Dedifferentiated amniotic fluid mesenchymal stem cell (primary cell): ENCODE results near the gene CCDC134.
"Not testable (repeated sequence)": the region's sequence is repeated elsewhere in the genome, so short reads cannot be mapped to it uniquely, and the experiment has no call there.

Experiments
- DNase-seq: peaks from one replicate; pipeline ENCODE4 v3.0.0-alpha.2; 2016; ENCODE audit errors: extremely low spot score

Gene CCDC134

DNA sequence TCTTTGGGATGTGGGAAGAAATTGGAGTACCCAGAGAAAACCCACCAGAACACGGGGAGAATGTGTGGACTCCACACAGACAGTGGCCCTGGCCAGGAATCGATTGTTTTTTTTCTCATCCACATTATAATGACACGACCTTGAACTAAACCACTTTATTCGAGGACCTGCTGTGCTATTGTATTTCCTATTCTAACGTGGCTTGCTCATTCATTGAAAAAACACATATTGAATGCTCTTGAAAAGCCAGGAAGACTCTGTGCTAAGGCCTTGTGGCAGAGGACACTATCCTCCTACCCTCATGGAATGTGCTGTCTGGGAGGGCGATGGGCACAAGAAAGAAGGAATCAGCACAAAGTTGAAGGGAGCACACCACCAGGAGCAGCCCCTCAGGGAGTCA, 23.3 kb downstream of the CCDC134 start:
- no peak for DNase-seq

DNA sequence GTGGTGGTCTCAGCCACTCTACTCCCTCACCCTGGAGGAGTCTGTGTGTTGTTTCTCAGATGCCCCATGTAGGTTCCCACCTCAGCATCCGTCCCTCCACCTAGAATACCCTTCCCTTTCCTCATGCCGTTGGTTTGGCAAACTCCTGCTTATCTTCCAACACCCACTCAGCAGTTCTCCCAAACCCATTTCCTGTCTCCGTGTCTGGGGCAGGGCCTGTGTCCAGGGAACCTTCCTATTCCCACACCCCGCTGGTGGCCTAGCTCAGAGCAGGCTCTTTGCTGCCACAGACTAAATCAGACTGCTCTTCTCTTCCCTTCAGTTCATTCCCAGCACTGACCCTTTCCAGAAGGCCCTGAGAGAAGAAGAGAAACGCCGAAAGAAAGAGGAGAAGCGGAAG, 24.9 kb downstream of the CCDC134 start:
- DNase-seq, result no peak

DNA sequence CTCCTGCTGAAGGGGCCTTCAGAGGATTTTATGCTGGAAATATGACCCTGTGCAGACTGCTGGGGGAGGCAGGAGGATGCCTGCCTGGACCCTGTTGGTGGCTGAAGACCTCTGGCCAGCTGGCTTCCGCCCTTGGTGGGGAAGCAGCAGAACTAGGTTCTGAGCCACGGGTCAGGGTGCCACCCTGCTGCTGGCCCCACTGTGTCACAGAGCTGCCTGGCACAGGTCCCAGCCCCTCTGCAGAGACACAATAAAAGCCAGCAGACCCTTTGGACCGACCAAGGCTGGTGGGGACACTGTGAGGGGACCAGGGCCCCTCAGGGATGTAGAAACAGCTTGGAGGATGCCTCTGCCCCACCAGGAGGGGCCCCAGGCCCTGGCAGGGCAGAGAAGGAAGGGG, 25.5 kb downstream of the CCDC134 start:
- no peak for DNase-seq

DNA sequence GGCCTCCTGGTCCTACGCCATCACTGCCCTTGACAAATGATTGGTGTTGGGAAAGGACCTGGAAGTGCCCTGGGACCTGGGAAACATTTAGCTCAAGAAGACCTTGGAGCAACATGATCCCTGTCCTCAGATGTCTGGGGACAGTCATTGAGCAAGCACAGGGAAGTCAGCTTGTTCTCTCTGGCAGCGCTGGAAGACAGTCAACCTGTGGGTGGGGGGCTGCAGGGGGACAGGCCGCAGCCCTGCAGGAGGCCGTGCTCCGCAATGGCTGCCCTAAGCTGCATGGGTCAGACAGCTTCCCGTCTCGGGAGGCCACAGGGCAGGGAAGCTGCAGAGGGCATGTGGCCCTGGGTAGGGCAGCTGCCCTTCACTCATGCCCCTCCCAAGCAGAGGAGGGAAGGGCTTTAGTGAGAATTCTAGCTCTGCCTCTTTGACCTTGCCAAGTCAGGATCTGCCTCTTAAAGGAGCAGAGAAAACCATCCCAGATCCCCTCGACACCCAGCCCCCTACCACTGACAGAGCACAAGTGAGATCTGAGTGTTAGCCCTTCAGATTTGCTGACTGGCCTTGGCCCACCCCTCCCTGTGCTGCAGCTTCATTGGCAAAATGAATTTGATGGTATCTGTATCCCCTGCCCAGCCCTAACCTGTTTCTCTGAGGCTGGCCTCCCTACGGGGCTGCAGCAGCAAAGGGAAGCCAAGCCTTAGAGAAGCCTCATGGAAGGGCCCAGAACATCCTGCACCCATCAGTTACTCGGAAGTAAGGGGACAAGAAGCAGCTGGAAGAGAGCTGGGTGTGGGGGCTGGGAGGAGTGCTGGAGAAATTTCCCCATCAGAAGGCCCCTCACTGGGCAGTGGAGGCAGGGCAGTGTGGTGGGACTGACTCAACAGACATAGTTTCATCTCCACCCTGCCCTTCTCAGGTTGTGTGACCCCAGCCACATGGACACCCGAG, 26.2 kb downstream of the CCDC134 start:
- no peak for DNase-seq

DNA sequence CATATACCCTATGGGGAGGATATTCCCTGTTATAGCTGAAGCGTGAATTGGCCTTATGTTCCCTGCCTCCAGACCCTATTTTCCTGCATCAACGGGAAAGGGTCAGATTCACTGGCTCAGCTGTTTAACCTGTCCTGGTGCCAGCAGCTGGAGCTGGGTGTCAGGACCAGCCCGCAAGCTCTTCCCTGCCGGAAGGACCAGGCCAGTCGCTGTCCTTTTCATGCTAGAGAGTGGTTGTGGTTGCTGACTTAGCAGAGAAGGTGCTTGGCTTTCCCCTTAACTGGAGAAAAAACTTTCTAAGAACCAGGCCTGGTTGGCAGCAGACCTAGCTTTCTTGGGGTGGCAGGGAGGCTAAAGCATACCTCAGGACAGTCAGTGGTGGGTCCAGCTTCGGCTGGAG, 27.2 kb downstream of the CCDC134 start:
- no peak for DNase-seq

DNA sequence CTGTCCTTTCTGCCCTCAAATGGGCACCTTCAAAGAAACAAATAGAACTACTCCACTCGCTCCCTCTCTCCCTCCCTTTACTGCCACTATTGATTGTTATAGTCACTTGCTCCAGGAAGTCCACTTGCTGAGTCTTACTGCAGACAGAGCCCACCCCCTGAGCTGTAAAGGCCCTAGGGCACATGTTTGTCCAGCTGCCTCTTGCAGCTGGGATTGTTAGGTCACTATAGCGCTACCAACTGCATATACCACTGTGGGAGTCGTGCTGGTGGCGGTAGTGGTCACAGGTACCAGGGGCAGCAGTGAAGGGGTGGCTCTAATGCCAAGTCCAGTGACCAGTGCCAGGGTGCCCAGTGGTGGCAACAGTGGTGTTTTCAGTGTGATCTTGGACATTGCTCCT, 28.0 kb downstream of the CCDC134 start:
- DNase-seq, result no peak

DNA sequence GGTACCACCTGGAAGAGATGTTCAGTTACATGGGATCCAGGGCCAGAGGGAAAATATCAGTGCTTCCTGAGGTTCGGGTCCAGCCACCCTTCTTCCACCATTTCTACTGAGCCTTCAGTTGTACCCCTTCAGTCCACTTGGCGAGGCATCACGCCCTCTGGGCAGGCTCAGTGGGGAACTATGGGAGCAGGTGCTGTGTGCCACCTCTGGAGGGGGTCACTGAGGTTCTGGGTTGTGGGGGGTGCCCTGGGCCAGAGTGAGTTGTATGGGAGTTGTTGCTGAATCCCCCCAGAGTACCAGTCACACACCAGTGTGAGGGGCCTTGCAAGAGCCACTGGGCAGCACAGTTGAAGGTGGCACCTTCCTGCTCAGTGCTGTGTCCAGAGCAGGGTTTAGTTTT, 29.7 kb downstream of the CCDC134 start:
- DNase-seq, result no peak

DNA sequence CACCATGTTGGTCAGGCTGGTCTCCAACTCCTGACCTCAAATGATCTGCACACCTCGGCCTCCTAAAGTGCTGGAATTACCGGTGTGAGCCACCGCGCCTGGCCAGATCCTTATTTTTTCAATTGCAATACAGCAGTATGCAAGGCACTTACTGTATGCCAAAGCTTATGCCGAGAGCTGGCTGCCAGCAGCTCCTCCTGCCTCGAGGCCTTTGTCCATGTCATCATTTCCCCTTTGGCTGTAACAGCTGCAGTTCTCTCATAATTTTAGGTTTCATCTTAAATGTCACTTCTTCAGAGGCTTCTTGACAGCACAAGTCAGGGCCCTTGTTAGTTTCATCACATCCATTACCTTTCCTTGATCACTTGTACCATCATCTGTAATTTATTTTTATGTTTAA, 30.9 kb downstream of the CCDC134 start:
- DNase-seq, result no peak

DNA sequence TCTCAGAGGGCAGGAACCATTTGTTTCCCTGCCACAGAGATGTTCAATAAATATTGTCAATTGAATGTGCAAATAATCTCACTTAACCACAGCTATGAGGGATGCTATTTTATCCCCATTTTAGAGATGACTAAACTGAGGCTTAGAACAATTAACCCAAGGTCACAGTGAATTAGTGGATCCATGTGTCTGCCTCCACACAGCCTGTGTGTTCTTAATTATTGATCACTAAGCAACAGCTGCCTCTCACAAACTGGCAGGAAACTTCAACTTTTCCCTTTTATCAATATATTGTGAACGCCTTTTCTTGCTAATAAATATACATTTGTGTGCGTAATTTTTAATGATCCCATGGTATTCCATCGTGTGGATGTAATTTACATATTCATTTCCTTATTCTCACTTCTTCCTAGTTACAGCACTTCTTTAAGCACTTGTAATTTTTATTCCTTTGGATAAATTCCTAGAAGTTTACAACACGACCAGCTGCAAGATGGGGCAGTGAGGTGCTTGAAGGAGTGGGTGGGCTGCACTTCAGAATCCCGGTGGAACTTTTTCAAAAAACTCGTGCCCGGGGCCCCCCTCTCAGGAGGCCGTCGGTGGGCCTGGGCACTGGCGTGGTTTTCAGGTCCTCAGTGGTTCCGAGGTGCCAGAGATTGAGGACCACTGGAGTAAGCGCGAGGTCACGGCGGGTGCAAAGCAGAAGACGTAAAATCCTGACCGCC, 31.5 kb downstream of the CCDC134 start:
- no peak for DNase-seq

DNA sequence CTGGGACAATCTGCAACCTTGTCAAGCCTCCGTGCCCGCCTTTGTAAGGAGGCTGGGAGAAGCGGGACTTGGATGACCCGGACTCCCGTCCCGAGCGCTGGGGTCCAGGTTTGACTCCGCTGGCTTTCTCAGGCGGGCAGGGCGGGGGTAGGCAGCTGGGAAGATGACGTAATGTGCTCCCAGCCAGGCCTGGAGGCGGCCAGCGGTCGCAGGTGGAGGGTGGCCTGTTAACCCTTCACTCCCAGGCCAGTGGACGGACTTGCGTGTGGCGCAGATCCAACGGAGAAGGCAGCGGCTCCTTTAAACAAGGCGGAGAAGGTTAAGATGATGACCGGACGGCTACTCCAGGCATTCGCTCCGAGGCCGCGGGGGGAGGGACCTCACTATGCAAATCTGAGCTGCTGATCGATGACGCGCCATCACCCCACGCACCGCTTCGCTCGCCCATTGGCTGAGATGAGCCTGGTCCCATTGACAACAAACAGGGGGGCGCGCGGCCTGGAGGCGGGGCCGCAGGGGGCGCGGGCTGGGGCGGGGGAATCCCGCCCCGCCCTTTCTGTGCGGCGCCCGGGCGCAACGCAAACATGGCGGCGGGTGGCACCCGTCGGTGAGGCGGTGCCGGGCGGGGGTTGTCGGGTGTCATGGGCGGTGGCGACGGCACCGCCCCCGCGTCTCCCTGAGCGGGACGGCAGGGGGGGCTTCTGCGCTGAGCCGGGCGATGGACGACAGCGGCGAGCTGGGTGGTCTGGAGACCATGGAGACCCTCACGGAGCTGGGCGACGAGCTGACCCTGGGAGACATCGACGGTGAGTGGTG, 32.3 kb downstream of the CCDC134 start, which contains the start of gene SREBF2:
Gene SREBF2 (plus strand): TSS at position 553 of the 816 bp plus-strand sequence. CDS start 166 bp downstream, at position 719.
- peak; percentile 98 for DNase-seq

DNA sequence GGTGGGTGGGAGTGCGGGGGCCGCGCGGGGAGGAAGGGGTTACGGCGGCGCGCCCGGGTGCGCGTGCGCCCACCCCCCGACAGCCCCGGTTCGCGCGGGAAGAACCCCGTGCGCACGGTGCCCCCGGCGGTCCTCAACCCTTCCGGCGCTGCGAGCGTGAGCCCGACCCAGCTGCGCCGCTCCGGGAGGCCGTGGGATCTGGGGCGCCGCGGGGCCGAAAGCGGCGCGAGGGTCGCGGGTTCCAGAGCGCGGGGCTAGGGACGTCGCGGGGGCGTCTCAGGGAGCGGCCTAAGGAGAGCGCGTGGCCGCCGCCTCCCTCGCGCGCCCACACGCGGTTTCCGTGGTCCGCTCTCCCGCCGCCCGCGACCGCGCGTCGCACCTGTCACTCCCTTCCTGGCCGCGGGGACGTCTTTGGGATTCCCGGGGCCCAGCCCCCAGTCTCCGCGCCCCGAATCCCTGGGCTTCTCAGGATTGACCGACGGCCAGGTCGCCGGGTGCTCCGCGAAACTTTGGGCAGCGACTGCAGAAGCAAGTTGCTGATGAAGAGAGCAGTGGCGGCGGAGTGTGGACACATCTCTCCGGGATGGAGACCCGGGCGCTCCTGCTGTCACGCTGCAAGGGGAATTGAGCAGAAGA, 33.0 kb downstream of the CCDC134 start:
- no peak for DNase-seq

DNA sequence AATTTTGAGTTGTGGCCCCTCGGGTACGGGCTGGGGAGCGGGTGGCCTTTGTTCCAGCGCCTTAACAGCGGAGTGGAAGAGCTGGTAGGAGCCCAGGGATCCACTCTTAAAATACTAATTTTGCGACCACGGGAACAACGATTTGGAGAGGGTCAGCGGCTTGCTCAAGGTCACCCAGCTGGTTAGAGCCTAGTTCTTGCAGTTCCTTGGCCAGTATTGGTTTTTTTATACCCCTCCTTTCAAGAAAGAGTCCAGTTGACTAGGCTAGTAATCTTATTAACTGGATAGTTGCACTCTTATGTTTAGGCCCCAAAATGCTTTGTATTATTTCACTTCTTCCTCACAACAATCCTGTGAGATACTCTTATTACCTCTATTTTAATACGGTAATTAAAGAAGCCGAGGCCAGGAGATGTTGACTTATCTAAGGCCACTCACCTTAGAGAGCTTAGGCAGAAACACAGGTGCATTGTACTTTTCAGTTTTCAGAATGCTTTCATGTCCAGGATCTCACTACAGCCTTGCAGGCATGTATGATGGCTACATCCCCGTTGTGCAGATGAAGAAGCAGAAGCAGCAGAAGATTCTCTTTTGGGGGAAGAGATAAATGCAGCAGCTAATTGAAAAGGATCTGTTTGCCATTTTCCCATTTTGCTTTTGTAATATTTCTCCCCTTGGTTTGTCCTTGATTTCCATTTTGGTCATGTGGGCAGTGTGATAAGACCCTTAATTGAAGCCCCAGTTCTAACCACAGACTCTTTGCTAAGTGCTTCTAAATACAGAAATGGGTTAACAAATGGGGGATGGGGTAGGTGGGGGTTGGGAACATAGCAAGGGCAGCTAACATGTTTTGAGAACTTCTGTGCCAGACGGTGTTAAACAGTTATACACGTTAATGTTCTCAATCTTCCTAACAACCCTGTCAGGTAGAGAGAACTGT, 33.8 kb downstream of the CCDC134 start:
- DNase-seq, result no peak

DNA sequence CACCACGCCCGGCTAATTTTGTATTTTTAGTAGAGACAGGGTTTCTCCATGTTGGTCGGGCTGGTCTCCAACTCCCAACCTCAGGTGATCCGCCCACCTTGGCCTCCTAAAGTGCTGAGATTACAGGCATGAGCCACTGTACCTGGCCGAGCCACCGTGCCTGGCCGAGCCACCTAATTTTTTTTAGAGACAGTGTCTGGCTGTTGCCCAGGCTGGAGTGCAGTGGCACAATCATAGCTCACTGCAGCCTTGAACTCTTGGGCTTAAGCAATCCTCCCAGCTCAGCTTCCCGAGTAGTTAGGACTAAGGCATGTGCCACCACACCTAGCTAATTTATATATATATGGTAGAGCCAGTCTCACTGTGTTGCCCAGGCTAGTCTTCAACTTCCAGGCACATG, 35.0 kb downstream of the CCDC134 start:
- DNase-seq, result not testable (repeated sequence)

DNA sequence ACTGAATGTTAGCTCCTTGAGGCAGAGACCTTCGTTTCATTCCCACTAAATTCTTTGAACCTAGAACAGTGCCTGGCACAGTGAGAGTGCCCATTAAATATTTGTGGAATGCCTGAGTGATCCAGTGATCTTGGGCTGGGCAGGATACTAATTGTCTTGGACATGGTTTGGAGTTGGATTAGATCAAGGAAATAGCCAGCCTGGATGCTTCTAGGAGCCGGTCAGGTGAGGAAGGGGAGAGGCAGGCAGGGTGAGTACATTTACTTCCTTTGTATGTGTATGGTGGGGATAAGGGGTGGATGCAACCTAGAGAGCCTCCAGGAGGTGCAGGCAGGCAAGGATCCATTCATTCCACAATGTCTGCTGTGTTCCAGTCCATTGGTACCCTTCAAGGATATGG, 36.1 kb downstream of the CCDC134 start:
- DNase-seq, result no peak

DNA sequence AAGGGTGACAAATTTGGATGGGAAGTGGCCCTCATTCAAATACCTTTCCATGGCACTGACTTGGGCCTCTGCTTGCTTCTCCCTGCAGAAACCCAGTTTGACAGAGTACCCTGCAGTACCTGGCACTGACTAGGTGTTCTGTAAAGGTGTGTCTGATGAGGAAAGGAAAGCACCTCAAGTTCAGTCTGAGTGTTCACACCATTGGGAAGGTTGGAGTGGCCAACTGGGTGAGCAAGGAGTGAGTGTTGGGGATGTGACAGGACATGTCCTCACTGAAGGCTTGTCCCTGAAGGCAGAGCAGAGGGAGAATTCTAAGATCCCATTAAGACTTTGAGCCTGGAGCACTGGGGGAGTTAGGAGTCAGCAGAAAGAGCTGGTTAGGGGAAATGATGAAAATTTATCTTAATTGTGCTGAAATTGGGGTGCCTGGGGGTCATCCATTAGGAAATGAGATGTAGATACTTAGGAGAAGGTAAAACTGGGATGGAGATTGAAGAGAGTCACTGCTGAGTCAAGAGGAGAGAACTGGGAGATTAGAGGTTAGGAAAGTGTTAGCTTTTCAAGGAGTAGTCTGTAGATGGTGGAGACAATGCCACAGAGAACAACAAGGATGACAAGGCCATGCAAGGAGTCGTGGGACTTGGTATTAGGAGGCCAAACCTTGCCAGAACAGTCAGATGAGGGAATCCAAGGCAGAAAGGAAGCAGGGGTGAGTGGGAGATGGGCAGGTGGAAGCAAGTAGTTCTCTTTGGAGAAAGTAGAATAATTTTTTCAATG, 38.6 kb downstream of the CCDC134 start:
- no peak for DNase-seq

DNA sequence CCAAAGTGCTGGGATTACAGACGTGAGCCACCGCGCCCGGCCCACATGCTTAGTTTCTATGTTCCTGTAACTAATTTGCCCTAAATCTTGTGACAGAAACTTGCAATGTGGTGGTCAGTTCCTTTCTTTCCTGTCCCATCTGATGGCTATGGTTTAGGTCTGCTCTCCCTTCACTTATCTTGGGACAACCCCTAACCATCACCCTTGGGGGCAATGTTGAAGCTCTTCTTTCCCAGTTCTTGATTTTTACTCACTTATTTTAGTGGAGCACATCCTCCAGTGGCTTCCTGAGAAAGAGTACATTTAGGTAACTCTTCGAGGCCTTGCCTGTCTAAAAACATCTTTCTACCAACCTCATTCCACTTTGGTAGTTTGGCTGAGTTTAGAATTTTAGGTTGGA, 39.7 kb downstream of the CCDC134 start:
- DNase-seq, result no peak

DNA sequence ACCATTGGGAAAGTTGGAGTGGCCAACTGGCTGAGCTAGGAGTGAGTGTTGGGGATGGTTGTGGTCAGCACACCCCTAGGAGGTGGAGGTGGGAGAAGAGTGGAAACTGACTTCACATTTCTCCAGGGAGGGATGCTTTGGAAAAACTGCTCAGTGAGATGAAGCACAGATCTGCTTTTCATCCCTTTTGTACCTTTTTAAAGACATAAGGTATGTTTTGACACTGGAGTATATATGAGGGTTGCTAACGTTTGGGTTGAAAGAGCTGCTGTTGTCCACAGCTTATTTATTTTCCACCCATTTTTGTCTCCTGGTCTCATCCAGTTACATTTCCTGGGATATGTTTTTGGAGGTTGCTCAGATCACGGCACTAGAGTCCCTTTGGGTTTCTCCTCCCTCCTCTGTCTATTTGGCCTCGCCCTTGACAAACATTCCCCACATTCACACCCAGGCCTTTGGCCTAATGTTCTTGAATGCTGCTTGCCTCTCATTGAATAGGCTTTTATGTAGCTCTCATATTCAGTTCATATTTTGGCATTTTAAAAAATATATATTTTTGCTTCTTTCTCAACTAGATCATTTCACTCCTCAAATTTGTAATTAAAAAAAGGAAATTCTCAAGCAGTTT, 40.7 kb downstream of the CCDC134 start:
- DNase-seq, result no peak

DNA sequence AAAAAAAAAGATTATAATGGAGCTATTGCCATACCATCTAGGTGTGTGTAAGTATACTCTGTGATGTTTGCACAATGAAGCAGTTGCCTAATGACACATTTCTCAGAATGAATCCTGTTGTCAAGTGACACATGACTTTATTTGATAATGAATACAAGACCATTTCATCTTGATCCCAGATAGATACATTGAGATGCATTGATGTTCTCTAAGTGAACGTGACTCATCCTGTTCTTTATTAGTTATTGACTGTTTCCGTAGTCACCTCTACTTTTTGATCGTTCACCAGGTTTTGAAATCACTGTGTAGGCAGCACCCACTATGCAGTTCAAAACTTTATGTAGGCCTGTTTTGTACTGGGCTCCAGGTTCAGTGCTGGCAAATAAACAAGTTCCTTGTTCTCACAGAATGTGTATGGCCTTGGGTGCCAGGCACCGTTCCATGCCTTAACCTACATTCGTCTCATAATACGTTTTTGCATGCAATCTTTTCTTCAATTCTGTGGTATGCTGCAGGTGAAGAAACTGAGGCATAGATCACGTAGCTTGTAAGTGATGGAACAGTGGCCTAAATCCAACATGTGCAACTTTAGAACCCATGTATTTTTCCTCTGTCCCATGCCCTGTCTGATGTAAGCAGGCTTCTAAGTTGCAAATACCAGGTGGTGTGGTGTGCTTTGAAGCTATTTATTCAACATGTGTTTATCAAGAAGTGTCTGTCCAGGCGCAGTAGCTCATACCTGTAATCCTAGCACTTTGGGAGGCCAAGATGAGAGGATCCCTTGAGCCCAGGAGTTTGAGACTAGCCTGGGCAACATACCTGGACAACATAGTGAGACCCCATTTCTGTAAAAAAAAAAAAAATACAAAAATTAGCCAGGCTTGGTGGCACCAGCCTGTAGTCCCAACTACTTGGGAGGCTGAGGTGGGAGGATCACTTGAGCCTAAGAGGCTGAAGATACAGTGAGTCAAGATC, 42.8 kb downstream of the CCDC134 start:
- no peak for DNase-seq
